IPS-18c (cell line): Measurements from ENCODE around the gene JUP.

Experiments used
- H3K4me3 ChIP-seq: 2 replicates; pipeline ENCODE4 v1.7.0; 2013; ENCODE audit warnings: low read depth, mild to moderate bottlenecking, low read length, moderate library complexity; ENCODE audit not compliant: insufficient read depth
- H3K9me3 ChIP-seq: one replicate; pipeline ENCODE4 v1.6.1; 2013; ENCODE audit warnings: mild to moderate bottlenecking, low read length, moderate library complexity; ENCODE audit not compliant: control insufficient read depth, insufficient read depth

JUP gene

GRCh38 chr17:41718287-41718645 is 68.2 kb downstream of the JUP start:
- no peaks in the 10 kb centered on the region for H3K9me3 ChIP-seq

GRCh38 chr17:41717408-41718286 is 68.9 kb downstream of the JUP start:
- Histone ChIP-seq H3K9me3 (no peaks in the 10 kb centered on the region), H3K4me3 (no peak overlapping the region)

More at GRCh38 chr17:41718287-41718645, 68.2 kb downstream of the JUP start:
- H3K4me3 ChIP-seq = no peak overlapping the region

GRCh38 chr17:41711669-41712400 is 74.7 kb downstream of the JUP start, which contains the start of gene GAST:
TSS of gene GAST (plus strand) at chr17:41712331. CDS start at chr17:41715437, 3,106 bp downstream.
- no peak within 1 kb of the TSS for H3K4me3 ChIP-seq
- no peaks in the 10 kb centered on the region for H3K9me3 ChIP-seq

GRCh38 chr17:41710472-41711090 is 75.9 kb downstream of the JUP start:
- no peak overlapping the region for H3K4me3 ChIP-seq
- no peaks in the 10 kb centered on the region for H3K9me3 ChIP-seq

- Histone ChIP-seq H3K9me3 (no peaks in the 10 kb centered on the region), H3K4me3 (no peak overlapping the region)
Observed at GRCh38 chr17:41707803-41708669, 78.5 kb downstream of the JUP start.

GRCh38 chr17:41705271-41705991 is 81.1 kb downstream of the JUP start:
- no peak overlapping the region for H3K4me3 ChIP-seq
- no peaks in the 10 kb centered on the region for H3K9me3 ChIP-seq
